ENCODE measurements around the gene NIPAL3.
"Not testable (repeated sequence)": the region's sequence is repeated elsewhere in the genome, so short reads cannot be mapped to it uniquely, and the experiment has no call there.

Gene NIPAL3

GRCh38 chr1:24463776-24464735, 48.5 kb downstream of the NIPAL3 start:
- no peak for DNase-seq

- DNase-seq: no peak
Observed at GRCh38 chr1:24465099-24465498, 49.5 kb downstream of the NIPAL3 start.

GRCh38 chr1:24465638-24466037, 50.0 kb downstream of the NIPAL3 start:
- DNase-seq: no peak

GRCh38 chr1:24468685-24469316, 53.2 kb downstream of the NIPAL3 start:
- DNase-seq: no peak

- no peak for DNase-seq
Observed at GRCh38 chr1:24470592-24470991, 55.0 kb downstream of the NIPAL3 start.

- no peak for DNase-seq
Observed at GRCh38 chr1:24472527-24473251, 57.1 kb downstream of the NIPAL3 start.

- no peak for DNase-seq
Observed at GRCh38 chr1:24474193-24474592, 58.6 kb downstream of the NIPAL3 start.

- no peak for DNase-seq
Observed at GRCh38 chr1:24475700-24476099, 60.1 kb downstream of the NIPAL3 start.

- no peak for DNase-seq
Observed at GRCh38 chr1:24476571-24476970, 61.0 kb downstream of the NIPAL3 start.

- DNase-seq: no peak
Observed at GRCh38 chr1:24477309-24477708, 61.7 kb downstream of the NIPAL3 start.

- no peak for DNase-seq
Observed at GRCh38 chr1:24481101-24481500, 65.5 kb downstream of the NIPAL3 start.

GRCh38 chr1:24481843-24482610, 66.4 kb downstream of the NIPAL3 start:
- no peak for DNase-seq

GRCh38 chr1:24483441-24483840, 67.8 kb downstream of the NIPAL3 start:
- DNase-seq: no peak

- no peak for DNase-seq
Observed at GRCh38 chr1:24484199-24484598, 68.6 kb downstream of the NIPAL3 start.

GRCh38 chr1:24486331-24487065, 70.9 kb downstream of the NIPAL3 start:
- DNase-seq: no peak

GRCh38 chr1:24487455-24487854, 71.9 kb downstream of the NIPAL3 start:
- DNase-seq: no peak

GRCh38 chr1:24488159-24488558, 72.6 kb downstream of the NIPAL3 start:
- not testable (repeated sequence) for DNase-seq

GRCh38 chr1:24489674-24490073, 74.1 kb downstream of the NIPAL3 start:
- DNase-seq: no peak

GRCh38 chr1:24490101-24490781, 74.6 kb downstream of the NIPAL3 start:
- DNase-seq: no peak

GRCh38 chr1:24491577-24492360, 76.2 kb downstream of the NIPAL3 start:
- DNase-seq: no peak

- DNase-seq: not testable (repeated sequence)
Observed at GRCh38 chr1:24492935-24493334, 77.3 kb downstream of the NIPAL3 start.

Data from NCI-H1930 (cell line).